ENCODE results near the gene HSPA1B.
"Not testable (repeated sequence)": the region's sequence is repeated elsewhere in the genome, so short reads cannot be mapped to it uniquely, and the experiment has no call there.

HSPA1B gene

DNA sequence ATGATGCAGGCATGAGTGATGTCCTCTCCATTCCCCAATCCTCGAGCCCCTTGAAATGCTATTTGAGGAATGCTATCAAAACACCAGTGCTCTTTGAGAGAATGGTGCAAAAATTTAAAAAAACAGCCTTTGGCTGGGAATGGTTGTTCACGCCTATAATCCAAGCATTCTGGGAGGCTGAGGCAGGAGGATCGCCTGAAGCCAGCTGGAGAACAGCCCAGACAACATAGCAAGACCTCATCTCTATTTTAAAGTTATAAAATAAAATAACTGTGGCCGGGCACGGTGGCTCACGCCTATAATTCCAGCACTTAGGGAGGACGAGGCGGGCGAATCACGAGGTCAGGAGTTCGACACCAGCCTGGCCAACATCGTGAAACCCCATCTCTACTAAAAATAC lies 27.8 kb upstream of the HSPA1B start:
- no peak for DNase-seq

DNA sequence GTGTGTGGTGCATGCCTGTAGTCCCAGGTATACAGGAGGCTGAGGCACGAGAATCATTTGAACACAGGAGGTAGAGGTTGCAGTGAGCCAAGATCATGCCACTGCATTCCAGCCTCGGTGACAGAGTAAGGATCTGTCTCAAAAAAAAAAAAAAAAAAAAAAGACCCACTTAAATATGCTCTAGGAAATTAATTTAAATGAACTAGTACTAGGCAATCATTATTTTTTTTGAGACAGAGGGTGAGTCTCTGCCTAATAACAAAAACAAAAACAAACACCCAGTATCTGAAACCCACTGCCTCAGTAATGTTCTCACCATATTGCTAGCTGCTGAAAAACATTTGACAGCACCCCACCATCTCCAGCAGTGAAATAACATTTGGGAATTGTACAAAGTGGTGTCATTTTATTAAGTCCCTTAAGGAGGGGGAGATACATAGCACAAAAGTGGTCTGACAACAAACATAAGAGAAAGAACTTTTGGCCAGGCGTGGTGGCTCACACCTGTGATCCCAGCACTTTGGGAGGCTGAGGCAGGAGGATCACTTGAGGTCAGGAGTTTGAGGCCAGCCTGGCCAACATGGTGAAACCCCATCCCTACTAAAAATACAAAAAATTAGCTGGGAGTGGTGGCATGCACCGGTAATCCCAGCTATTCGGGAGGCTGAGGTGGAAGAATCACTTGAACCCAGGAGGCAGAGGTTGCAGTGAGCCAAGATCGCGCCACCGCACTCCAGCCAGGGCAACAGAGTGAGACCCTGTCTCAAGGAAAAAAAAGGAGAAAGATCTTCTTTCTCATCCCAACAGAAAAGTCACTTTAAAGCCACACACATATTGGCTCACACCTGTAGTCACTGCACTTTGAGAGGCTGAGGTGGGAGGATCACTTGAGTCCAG lies 26.3 kb upstream of the HSPA1B start:
- DNase-seq: not testable (repeated sequence)

DNA sequence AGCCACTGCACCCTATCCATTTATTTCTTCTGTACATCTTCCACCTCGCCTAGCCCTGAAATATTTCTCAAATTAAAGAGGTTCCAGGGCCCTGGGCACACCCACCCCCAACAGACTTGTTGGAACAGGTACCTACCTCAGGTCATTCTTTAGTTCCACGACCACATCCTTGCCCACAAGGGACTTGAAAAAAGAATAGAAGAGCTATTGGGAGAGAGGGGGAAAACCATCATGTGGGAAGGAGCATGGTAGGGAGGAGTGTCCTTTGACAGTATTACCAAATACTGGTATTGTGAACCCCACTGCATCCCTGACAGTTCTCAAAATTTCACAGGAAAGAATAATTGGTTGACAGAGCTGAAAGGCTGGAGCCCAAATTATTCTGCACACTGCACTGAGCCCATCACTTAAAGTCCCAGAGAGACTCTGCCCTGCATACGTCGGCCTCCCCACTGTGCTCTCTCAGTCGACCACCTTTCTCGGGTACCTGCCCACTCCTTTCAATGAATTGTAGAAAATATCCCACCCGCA lies 21.5 kb upstream of the HSPA1B start:
- no peak for DNase-seq

DNA sequence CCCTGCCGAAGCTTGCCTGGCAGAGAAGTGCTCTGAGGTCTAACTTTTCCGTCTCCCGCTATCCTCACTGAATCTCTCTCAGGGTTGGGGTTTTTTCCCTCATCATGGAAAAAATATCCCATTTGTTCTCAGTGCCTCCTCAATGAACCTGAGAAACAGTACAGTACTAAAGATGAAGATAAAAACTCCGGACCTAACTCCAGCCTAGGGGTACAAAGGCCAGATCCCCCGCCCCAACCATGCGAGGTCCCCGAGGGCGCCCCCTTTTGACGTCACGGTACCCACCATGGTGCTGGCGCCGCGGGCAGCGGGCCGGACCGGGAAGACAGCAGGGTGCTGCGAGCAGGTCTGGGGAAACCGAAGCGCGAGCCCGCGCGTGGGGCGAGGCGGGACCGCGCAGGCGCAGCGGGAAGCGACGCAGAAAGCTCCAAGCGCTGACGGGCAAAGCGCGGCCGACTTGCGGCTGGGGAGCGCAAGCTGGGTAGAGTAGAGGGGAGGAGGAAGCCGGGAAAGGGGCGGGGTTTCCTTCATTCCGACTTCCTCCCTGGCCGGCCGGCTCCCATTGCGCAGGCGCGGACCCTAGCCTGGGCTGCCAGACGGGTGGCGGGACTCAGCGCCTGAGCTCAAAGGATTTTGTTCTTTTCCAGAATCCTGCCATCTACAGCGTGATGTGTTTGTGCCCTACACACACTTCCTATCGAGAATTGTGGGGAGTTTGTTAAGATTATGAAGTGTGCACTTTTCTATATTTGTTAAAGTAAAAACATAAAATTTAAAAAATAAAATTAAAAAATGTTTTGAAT lies 20.9 kb upstream of the HSPA1B start, which contains the start of gene LSM2:
TSS of gene LSM2 (minus strand) at position 497 of the 803 bp plus-strand sequence. CDS start at position 288, 209 bp downstream.
- DNase-seq: peak; percentile 98

DNA sequence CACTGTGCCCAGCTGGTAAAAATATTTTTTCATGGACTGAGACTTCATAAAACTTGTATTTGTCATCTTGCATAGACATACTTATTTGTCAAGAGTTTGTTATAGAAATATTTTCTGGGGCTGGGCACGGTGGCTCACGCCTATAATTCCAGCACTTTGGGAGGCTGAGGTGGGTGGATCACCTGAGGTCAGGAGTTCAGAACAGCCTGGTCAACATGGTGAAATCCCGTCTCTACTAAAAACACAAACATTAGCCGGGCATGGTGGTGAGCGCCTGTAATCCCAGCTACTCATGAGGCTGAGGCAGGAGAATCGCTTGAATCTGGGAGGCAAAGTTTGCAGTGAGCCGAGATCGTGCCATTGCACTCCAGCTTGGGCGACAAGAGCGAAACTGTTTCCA lies 18.9 kb upstream of the HSPA1B start:
- not testable (repeated sequence) for DNase-seq

DNA sequence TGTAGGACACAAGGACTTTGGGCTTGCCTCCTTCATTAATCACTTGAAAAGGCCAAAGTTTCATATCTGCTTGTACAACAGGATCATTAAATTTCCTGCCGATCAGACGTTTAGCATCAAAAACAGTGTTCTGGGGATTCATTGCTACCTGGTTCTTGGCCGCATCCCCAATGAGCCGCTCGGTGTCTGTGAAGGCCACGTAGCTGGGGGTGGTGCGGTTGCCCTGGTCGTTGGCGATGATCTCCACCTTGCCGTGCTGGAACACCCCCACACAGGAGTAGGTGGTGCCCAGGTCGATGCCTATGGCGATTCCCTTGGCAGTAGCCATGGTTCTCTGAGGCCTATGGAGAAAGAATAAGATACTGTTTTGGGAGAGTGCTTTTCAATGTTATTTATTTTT lies 15.9 kb upstream of the HSPA1B start:
- no peak for DNase-seq

DNA sequence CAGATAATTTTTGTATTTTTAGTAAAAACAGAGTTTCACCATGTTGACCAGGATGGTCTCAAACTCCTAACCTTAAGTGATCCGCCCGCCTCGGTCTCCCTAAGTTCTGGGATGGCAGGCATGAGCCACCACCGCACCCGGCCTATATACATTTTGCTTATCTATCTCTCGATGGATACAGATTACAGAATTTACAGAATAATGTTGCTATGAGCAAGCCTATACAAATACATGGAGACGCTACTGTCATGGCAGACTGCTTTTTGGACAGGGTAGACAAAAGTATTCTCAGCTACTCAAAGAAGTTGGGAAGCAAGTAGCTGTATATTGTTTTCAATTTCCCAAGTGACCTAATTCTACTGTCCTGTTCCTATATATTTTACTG lies 14.1 kb upstream of the HSPA1B start:
- DNase-seq: no peak

DNA sequence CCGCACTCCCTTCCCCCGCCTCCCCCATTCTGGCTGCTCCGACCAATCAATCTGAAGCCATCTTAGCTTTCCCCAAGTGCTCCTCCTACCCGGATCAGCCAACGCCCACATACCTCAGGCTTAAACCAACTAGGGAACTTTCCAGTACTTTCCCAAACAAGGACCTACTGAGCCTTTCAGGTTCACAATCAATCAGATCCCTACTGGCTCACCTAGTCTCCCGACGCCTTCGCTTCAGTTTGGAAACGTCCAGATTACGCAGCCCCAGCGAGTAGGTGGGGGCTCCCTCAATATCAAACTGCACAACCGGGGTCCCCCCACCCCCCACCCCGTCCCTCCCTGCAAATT lies 12.9 kb upstream of the HSPA1B start:
- peak; percentile 96 for DNase-seq

DNA sequence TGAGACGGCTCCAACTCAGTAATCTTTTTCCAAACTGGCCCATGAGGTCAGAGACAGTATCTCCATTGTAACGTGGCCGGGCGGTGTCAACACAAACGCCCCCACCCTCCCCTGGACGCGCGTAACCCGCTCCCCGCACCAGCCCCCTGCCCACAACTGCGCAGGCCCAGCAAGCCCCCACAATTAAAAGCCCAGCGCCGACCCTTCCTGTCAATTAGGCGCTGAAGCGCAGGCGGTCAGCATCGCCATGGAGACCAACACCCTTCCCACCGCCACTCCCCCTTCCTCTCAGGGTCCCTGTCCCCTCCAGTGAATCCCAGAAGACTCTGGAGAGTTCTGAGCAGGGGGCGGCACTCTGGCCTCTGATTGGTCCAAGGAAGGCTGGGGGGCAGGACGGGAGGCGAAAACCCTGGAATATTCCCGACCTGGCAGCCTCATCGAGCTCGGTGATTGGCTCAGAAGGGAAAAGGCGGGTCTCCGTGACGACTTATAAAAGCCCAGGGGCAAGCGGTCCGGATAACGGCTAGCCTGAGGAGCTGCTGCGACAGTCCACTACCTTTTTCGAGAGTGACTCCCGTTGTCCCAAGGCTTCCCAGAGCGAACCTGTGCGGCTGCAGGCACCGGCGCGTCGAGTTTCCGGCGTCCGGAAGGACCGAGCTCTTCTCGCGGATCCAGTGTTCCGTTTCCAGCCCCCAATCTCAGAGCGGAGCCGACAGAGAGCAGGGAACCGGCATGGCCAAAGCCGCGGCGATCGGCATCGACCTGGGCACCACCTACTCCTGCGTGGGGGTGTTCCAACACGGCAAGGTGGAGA lies 12.3 kb upstream of the HSPA1B start, which contains the start of the genes HSPA1A and HSPA1L:
TSS of gene HSPA1A (plus strand) at position 519 of the 814 bp plus-strand sequence. CDS start at position 733, 214 bp downstream.
TSS of gene HSPA1L (minus strand) at position 259 of the 814 bp plus-strand sequence. CDS start 3,311 bp downstream, outside the sequence.
- DNase-seq: peak; percentile 99

DNA sequence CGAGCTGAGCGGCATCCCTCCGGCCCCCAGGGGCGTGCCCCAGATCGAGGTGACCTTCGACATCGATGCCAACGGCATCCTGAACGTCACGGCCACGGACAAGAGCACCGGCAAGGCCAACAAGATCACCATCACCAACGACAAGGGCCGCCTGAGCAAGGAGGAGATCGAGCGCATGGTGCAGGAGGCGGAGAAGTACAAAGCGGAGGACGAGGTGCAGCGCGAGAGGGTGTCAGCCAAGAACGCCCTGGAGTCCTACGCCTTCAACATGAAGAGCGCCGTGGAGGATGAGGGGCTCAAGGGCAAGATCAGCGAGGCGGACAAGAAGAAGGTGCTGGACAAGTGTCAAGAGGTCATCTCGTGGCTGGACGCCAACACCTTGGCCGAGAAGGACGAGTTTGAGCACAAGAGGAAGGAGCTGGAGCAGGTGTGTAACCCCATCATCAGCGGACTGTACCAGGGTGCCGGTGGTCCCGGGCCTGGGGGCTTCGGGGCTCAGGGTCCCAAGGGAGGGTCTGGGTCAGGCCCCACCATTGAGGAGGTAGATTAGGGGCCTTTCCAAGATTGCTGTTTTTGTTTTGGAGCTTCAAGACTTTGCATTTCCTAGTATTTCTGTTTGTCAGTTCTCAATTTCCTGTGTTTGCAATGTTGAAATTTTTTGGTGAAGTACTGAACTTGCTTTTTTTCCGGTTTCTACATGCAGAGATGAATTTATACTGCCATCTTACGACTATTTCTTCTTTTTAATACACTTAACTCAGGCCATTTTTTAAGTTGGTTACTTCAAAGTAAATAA lies 10.2 kb upstream of the HSPA1B start:
- peak; percentile 83 for DNase-seq

DNA sequence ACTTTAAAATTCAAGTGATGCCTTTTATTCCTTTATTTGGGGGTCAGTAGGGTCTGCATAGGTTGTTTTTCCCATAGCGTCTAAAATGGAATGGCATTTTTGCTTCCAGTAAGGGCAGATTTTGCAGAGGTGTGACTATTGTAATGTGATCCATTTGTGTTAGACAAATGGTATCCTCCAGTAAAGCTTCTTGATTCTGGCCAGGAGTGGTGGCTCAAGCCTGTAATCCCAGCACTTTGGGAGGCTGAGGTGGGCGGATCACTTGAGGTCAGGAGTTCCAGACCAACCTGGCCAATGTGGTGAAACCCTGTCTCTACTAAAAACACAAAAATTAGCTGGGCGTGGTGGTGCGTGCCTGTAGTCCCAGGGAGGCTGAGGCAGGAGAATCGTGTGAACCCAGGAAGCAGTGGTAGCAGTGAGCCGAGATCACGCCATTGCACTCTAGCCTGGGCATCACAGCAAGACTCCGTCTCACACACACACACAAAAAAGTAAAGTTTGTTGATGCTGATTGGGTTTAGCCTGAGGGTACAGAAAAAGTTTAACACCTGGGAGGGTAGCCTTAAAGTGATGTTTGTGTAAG lies 9.5 kb upstream of the HSPA1B start:
- peak; percentile 83 for DNase-seq

DNA sequence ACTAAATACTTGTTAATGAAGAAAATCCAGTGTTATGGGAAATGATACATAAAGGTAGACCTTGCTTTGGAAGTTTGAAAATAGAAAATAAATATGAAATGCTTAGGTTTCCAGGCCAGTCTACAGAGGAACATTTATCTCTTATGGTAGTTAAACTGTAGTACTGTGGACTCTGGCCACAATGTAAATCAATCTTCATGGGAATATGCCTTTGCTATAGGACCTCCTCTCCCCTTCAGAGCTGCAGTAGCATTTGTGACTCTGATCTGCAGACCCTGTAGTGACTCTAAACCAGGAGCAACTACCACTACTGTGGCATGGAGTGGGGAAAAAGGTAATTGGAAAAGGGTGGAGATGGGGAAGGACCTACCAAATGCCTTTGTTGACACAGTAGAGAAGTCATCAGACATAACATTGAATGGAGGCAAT lies 7.7 kb upstream of the HSPA1B start:
- DNase-seq: no peak

DNA sequence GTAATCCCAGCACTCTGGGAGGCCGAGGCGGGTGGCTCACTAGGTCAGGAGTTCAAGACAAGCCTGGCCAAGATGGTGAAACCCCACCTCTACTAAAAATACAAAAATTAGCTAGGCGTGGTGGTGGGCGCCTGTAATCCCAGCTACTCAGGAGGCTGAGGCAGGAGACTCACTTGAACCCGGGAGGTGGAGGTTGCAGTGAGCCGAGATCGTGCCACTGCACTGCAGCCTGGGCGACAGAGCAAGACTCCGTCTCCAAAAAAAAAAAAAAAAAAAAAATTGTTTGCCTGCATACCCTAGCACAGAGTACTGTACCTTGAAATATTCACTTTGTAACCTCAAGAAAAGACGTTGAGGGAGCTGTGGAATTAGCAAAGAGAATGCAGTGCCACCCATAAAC lies 7.1 kb upstream of the HSPA1B start:
- DNase-seq: not testable (repeated sequence)

DNA sequence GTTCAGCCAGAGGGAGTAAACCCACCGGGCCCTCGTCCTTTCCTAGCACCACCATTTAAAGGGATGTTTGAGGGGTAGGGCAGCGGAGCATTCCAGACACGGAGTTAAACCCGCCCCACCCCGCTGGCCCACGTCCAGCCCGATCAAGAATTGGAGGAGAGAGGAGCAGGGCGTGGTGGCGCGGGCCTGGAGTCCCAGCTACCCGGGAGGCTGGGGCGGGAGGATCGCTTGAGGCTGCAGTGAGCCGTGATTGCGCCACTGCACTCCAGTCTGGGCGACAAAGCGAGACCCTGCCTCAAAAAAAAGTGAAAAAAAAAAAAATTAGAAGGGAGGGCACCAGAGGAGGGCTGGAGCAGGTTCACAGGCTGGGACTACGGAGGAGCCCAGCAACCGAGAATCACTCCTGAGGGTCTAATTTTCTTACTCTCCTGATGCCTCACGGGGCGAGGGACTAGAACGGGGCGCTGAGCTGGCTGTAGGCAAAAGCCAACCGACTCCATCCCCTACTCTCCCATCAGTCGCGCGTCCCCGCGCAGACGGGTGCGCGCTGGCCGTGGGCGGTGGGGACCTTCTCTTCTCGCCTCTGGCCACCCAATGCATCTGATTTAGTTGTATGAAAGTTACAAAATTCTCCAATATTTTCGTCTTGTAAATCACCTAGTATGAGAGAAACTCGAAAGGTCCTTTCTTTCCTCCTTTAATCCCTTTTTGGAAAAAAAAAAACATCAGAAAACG lies 6.1 kb upstream of the HSPA1B start:
- peak; percentile 83 for DNase-seq

DNA sequence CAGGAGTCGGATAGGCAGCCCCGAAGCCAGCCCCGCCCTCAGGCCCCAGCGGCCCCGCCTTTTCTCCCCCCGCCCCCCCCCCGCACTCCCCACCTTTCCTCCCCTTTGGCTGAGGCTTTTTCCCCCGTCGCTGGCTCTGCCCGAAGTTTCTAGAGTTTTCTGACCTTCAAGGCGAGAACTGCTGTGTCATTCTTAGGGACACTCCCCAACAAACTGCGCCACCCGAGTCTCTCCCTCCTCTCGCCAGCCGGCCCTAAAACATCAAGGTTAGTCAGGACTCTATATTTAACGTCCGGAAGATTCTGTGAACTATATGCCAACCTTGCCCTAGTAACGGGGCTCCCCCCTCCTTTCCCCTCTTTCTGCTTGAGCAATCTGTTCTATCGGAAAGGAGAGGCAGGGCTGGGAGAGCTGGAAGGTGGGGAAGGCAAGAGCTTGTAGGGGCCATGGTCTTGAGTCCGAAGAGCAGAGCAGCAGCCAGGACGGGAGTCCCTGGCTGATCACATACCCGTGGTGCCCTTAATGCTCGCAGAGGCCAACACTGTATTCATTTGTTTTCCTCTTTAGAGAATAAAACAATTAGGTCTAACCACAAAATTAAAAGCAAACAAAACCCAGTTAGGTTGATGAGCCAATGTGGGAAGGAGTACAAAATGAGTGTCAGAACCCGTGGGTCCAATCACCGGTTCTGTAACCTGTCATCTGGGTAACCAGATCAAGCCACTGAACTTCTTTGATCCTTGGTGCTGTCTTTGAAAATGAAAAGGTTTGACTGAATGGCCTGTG lies 5.3 kb upstream of the HSPA1B start:
- peak; percentile 88 for DNase-seq

DNA sequence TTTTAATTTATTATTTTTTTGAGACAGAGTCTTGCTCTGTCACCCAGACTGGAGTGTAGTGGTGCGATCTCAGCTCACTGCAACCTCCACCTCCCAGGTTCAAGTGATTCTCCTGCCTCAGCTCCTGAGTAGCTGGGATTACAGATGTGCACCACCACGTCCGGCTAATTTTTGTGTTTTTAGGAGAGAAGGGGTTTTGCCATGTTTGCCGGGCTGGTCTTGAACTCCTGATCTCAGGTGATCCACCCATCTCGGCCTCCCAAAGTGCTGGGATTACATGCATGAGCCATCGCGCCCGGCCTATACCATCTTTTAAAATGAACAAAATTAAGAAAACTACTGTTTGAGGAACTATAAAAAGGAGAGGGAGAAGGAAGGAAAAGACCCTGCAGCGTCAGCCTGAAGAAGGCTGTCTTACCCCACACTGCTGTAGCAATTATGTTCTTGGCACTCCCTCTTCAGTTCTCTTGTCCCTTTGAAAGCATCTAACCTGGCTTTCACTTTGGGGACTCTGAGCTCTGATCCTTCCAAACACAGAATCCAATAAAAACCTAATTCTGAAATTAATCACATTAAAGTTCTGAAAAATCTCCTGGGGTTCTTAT lies 3.8 kb upstream of the HSPA1B start:
- DNase-seq: not testable (repeated sequence)

DNA sequence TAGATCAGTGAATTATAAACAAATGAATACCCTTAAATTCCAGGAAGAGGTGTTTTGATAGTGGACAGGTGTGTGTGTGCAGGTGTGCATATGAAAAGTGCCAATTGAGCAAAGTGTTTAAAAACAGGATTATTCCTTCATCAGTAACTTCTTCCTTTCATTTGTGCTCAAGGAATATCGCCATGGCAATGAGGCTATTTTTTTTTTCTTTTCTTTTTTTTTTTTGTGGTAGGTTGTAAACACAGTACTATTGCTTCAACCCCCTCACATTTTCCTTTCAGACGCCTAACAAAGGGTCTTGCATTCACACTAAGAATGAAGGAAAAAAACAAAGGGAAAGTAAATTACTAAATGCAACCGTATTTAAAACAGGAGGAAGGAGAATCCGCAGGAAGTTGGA lies 2.0 kb upstream of the HSPA1B start:
- DNase-seq: no peak

DNA sequence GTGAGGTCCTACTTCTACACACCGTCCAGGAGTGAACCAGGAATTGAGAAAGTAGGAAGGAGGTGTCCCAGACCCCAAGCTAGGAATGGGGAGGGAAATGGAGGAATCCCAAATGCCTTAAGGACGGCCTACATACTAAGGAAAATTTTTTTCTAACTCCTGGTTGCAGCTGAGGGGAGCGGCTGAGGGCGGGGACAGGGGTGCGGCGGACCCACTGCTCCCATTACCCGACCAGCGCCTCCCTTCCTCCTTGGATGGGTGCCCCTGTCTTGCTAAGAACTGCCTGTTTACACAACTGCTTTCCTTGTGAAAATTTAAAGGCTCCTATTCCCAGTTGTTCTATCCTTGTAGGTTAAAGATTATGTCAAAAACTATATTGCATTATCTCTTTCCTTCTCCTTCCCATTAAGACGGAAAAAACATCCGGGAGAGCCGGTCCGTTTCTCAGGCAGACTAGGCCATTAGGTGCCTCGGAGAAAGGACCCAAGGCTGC lies 699 bp upstream of the HSPA1B start:
- no peak for DNase-seq

Data from midbrain (tissue), 1 donor.